NT2/D1 (cell line): ENCODE data around the gene RBFOX1.

ENCODE experiments used
- SUZ12 ChIP-seq: IDR thresholded peaks from 2 replicates; pipeline ENCODE4 v1.6.1; 2011; ENCODE audit not compliant: insufficient read length, insufficient read depth; ENCODE audit errors: extremely low read depth
- YY1 ChIP-seq: IDR thresholded peaks from 2 replicates; pipeline ENCODE4 v1.6.1; 2011; ENCODE audit not compliant: insufficient read length, insufficient read depth
- ZNF274 ChIP-seq: IDR thresholded peaks from 2 replicates; pipeline ENCODE4 v1.6.1; 2011; ENCODE audit warnings: mild to moderate bottlenecking, low read depth, low read length

DNA sequence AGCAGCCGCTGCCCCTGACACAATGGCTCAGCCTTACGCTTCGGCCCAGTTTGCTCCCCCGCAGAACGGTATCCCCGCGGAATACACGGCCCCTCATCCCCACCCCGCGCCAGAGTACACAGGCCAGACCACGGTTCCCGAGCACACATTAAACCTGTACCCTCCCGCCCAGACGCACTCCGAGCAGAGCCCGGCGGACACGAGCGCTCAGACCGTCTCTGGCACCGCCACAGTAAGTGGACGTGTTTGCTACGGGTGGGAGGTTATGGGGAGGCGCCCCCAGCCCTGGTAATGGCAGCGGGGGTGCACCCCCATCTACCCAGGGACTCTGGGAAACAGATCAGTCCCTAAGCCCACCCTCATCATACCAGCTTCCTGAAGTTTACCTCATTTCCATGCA lies 185.5 kb downstream of the RBFOX1 start:
- no peak for TF ChIP-seq ZNF274
- TF ChIP-seq SUZ12, result no peak
- no peak for TF ChIP-seq YY1
